ENCODE data around the gene FLNC.

GRCh38 chr7:128847721-128848211 is 17.6 kb downstream of the FLNC start:
- no peak for TF ChIP-seq CTCF (IDR thresholded peaks at IDR 0.05)
- TF ChIP-seq EZH2 (IDR thresholded peaks at IDR 0.05), result no peak
- no peak for TF ChIP-seq EZH2phosphoT487 (IDR thresholded peaks at IDR 0.05)
